HG03442 (cell line): ENCODE data around the gene SFXN3.

ENCODE experiments used
- ATAC-seq: cut with Tn5 transposase; IDR thresholded peaks from one replicate; pipeline ENCODE4 v1.9.1; 2021; ENCODE audit warnings: mild to moderate bottlenecking, moderate library complexity; ENCODE audit not compliant: unreplicated experiment

Gene SFXN3

GRCh38 chr10:101000127-101000914, 30.7 kb upstream of the SFXN3 start:
- ATAC-seq, result no peak

- ATAC-seq, result no peak
Observed at GRCh38 chr10:101000915-101001658, 29.9 kb upstream of the SFXN3 start.

GRCh38 chr10:101001659-101002035, 29.4 kb upstream of the SFXN3 start:
- ATAC-seq, result no peak

GRCh38 chr10:101002456-101002855, 28.6 kb upstream of the SFXN3 start:
- no peak for ATAC-seq

- ATAC-seq, result no peak
Observed at GRCh38 chr10:101003639-101004206, 27.3 kb upstream of the SFXN3 start.

GRCh38 chr10:101005361-101005760, 25.7 kb upstream of the SFXN3 start:
- ATAC-seq, result no peak

GRCh38 chr10:101005869-101006567, 25.0 kb upstream of the SFXN3 start:
- no peak for ATAC-seq

- no peak for ATAC-seq
Observed at GRCh38 chr10:101006593-101007098, 24.4 kb upstream of the SFXN3 start.

- ATAC-seq, result no peak
Observed at GRCh38 chr10:101007099-101007711, 23.8 kb upstream of the SFXN3 start.

- ATAC-seq, result no peak
Observed at GRCh38 chr10:101007915-101008822, 22.9 kb upstream of the SFXN3 start.

- no peak for ATAC-seq
Observed at GRCh38 chr10:101008823-101009423, 22.1 kb upstream of the SFXN3 start.

- ATAC-seq, result no peak
Observed at GRCh38 chr10:101010329-101010728, 20.7 kb upstream of the SFXN3 start.

- no peak for ATAC-seq
Observed at GRCh38 chr10:101011517-101012423, 19.3 kb upstream of the SFXN3 start.

- peak; percentile 86 for ATAC-seq
Observed at GRCh38 chr10:101012525-101013364, 18.3 kb upstream of the SFXN3 start.

- no peak for ATAC-seq
Observed at GRCh38 chr10:101013365-101013825, 17.6 kb upstream of the SFXN3 start.

- no peak for ATAC-seq
Observed at GRCh38 chr10:101014230-101014884, 16.7 kb upstream of the SFXN3 start.
